HG02852 (cell line): ENCODE results near the gene NCMAP.

Experiments
- ATAC-seq: cut with Tn5 transposase; IDR thresholded peaks from one replicate; pipeline ENCODE4 v1.9.1; 2021; ENCODE audit warnings: mild to moderate bottlenecking, moderate library complexity; ENCODE audit not compliant: unreplicated experiment

NCMAP gene

GRCh38 chr1:24567792-24568388 is 12.0 kb downstream of the NCMAP start:
- ATAC-seq: no peak

- no peak for ATAC-seq
Observed at GRCh38 chr1:24568475-24568874, 12.6 kb downstream of the NCMAP start.

GRCh38 chr1:24570265-24571125 is 14.6 kb downstream of the NCMAP start:
- ATAC-seq: no peak

GRCh38 chr1:24572301-24572700 is 16.4 kb downstream of the NCMAP start:
- no peak for ATAC-seq

DNA sequence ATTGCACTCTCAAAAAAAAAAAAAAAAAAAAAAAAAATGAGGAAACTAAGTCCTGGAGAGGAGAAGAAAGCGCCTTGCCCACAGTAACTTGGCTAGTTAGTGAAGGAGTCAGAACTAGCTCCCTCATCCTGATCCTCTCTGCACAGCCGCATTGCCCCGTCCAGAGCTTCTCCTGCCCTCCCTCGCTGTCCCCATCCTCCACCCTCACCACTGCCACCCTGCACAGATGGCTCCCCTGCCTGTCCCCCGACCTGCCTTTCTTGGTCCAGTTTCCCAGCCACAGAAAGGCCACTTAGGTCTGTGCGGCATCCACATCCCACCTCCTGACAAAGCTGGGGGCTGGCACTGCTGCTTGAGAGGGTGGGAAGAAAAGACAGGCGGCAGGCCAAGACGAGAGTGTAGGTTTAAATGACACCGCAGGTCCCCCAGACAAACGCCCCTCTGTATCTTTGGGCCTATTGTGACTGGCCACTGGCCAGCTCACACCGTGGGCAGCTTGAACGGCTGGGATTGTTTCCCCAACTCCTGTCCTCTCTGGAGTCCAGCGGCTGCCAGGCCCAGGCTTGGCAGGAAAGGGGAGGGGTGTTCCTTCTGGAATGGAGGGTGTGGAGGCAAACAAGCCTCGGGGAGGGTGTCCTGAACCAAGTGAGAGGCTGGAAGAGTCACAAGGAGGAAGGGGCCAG is 20.2 kb downstream of the NCMAP start:
- no peak for ATAC-seq

DNA sequence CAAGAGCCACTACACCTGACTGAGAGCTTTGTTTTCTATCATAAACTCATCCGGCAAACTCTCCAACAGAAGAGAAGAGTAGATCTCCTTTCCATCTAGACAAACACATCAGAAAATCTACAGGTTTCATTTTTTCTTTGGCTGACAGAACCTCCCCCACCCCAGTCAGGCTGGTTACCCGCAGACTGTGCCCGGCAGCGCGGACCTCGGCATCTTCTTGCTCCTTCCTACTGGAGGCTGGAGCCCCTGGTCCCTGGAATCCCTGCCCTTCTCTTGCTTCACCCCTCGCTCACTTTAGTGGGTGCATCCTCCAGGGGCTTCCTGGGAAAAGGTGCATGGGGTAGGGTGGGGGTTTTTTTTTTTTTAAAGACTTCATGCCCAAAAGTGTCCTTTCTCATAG is 23.0 kb downstream of the NCMAP start:
- ATAC-seq: no peak

DNA sequence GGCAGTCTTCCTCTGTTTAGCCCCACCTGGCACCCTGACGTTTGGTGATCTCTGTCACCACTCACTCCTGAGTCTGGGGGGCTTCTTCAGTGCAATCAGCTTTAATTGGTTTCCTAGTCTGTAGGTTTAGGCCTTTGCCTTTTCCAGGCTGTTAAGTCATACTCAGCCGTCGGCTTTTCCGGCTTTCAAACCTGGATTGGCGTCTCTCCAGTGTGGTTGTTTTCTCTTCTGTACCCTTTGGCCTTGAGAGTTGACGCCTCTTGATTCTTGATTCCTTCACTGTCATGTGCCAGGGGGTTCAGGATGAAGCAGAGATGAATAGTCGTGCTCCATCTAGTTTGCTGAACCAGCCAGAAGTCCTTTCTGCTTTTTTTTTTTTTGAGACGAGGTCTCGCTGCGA is 24.9 kb downstream of the NCMAP start:
- ATAC-seq: no peak

DNA sequence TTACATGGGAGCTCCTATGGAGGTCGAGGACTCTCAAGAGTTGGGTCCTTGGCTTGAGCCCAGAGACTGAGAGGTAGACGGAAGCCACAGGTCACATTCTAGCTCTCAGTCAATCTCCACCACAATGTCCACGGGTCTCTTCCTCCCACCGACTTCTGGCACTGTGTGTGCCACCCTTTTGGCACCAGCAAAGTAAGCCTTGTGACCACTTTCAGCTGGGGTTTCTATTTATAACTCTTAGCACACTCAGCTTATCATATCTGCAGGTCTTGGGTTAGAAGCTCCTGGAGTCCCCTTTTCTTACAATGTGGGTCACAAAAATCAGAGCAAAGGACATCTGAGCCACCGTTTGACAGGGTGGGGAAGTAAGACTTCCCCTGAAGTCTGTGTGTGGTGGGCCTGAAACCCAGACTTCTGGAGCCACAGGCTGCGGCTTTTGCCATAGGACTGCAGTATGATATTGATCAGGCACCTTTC is 28.3 kb downstream of the NCMAP start:
- ATAC-seq: no peak

GRCh38 chr1:24586119-24586518 is 30.2 kb downstream of the NCMAP start:
- no peak for ATAC-seq

DNA sequence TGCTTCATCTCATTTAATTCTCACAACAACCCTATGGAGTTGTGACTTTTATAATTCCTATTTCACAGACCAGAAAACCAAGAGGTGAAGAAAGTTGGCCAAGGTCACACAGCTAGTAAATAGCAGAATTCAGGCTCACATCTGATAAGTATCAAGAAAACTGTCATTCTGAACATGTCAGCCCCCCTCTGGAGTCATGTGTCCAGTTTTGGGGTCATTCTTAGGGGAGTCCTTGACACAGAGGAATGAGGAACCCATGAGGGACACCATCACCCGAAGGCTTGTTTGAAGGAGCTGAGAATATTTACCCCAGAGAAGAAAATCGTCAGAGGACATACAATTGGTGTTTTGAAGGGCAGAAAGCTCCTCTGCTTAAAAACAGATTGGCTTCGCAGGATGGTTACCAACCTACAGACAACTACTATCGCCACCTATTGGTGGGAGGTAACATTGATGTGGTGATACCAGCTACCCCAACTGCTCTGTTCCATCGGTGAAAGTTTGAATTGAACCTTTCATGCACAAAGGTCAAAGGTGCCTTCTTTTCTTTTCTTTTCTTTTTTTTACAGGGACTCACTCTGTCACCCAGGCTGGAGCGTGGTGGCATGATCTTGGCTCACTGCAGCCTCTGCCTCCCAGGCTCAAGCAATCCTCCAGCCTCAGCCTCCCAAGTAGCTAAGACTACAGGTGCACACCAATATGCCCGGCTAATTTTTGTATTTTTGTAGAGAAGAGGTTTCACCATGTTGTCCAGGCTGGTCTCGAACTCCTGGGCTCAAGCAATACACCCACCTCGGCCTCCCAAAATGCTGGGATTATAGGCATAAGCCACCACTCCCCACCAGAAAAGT is 31.3 kb downstream of the NCMAP start:
- ATAC-seq: no peak

DNA sequence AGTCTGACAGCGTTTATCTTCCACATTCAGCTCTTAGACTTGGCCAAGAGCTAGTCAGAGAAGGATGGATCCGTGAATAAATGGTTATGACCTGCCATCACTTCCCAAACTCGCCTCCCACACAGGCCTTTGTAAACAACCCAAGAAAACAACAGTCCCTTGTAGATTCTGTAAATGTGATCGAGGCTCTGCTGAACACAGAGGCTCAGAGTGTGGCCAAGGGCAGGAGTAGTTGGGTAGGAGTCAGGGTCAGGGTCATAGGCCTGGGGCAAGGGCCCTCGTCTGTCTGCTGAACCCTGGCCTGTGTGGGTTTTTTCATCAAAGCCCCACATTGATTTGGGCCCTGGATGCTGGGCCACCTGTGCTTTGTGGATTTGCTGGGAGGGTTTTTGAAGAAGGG is 32.7 kb downstream of the NCMAP start:
- ATAC-seq: no peak

GRCh38 chr1:24589200-24589599 is 33.3 kb downstream of the NCMAP start:
- ATAC-seq: no peak

DNA sequence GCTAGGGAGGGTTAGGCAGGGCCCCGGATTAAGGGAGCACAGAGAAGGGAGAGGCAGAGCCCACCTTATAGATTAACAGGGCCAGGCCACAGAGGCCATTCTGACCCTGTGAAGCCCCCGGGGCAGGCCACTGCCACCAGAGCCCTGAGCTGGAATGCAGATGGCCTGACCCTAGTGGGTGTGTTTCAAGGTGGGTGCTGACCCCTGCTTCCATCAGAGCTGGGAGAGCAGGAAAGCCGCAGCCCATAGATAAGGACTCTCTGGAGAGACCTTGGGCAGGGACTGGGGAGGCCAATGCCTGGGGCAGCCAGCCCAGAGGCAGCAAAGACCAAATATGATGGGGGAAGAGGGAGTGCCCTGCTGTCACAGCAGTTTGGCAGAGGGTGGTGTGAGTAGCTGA is 35.9 kb downstream of the NCMAP start:
- no peak for ATAC-seq

DNA sequence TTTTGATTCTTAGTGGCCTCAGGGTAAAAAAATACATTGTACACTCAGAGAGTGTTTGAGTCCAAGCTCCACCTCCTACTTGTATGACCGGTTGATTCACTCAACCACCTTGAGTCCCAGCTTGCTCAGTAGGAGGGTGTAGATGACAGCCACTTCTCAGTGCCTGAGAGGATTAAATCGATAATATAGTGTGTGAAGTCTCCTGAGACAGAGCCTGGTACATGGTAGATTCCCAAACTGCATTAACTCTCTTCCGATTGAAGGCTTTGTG is 38.4 kb downstream of the NCMAP start:
- ATAC-seq: no peak

- ATAC-seq: no peak
Observed at GRCh38 chr1:24596401-24596880, 40.6 kb downstream of the NCMAP start.

DNA sequence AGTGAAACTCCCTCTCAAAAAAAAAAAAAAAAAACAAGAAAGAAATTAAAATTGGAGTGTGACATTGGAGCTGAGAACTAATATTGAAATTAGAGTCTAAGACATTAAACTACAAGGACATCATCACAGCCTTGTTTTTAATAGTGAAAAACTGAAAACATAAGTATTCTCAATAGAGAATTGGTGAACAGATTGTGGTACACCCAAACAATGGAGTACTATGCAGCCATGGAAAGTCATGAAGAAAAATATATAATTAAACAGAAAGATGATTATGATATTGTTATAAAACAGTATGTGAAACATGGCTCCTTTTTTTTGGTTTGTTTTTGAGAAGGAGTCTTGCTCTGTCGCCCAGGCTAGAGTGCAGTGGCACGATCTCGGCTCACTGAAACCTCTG is 43.4 kb downstream of the NCMAP start:
- ATAC-seq: no peak

GRCh38 chr1:24600551-24600950 is 44.7 kb downstream of the NCMAP start:
- ATAC-seq: no peak

GRCh38 chr1:24605534-24606295 is 49.8 kb downstream of the NCMAP start:
- no peak for ATAC-seq

- no peak for ATAC-seq
Observed at GRCh38 chr1:24606296-24606605, 50.4 kb downstream of the NCMAP start.

DNA sequence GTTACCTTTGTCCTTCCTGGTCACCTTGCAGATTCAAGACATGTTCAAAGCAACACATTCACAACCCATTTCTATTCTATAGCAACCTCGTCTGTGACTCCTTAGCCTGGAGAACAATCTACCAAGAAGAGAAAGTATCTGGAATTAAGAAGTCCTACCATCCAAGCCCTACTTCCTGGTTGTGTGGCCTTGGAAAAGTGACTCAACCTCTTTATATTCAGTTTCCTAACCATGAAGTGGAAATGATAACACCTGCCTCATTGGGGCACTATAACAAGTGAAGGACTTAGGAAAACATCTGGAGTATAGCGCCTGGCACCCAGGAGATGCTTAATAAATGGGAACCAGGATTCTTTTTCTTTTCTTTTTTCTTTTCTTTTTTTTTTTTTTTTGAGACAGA is 50.7 kb downstream of the NCMAP start:
- ATAC-seq: no peak
